HG02610 (cell line): ENCODE measurements around the gene GSK3B.

Experiments
- ATAC-seq: cut with Tn5 transposase; IDR thresholded peaks from one replicate; pipeline ENCODE4 v1.9.1; 2021; ENCODE audit warnings: mild to moderate bottlenecking, moderate library complexity; ENCODE audit not compliant: unreplicated experiment

GSK3B gene

DNA sequence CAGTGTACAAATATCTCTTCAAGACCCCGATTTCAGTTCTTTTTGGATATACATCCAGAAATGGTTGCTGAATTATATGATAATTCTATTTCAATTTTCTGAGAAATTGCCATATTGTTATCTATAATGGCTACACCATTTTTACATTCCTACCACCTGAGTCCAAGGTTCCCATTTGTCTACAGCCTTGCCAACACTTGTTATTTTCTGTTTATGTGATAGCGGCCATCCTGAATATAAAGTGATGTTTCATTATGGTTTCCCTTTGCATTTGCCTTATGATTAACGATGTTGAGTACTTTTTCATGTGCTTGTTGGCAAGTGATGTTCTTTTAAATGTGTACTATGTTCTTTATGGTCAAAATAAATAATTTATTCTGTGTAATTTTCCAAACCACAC lies 303.9 kb downstream of the GSK3B start:
- ATAC-seq, result no peak

DNA sequence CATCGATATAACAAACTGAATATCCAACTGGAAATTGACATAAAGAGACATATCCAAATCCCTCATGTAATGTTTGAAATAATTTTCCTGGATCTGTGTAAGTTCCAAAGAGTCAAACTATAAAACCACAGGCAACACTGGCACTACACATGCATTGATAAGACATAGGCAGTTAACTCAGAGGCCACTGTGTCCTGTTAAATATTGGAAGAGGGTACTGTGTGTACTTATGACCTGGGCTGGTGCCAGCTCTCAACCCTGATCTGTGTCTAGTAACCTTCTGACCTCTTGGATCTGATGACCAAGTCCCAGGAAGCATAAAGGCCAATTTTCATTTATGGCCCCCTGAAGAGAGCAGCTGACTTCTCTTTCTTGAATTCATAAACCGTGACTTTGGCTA lies 307.8 kb downstream of the GSK3B start:
- no peak for ATAC-seq

DNA sequence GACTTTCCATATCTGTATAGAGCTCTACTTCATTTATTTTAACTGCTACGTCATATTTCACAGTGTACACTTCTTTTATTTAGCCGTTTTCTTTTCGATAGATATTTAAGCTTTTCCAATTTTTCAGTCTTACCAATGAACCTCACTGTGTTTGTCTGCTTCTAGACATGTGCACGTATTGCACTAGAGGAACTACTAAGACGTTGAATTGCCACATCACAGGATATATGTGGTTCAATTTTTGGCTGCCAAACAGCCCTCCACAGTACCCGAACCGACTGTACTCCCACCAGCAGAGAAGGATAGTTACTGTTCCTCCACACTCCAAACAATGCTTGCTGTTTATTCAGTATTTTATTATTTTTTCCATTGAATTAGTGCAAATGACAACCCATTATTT lies 310.4 kb downstream of the GSK3B start:
- ATAC-seq, result no peak

DNA sequence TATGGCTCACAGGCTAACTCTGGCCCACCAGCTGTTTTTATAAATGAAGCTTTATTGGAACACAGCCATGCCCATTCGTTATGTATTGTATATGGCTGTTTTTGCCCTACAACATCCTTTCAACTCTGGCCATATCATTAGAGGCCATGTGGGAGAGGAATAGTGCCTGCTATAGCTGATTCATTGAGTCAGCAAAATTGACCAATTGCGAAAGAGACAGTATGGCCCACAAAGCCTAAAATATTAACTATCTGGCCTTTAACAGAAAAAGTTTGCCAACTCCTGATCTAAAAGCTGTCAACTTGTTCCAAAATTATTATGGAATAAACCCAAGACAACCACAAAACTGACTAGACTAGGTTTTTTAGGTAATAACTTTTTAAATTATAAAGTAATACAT lies 311.0 kb downstream of the GSK3B start:
- ATAC-seq, result no peak

DNA sequence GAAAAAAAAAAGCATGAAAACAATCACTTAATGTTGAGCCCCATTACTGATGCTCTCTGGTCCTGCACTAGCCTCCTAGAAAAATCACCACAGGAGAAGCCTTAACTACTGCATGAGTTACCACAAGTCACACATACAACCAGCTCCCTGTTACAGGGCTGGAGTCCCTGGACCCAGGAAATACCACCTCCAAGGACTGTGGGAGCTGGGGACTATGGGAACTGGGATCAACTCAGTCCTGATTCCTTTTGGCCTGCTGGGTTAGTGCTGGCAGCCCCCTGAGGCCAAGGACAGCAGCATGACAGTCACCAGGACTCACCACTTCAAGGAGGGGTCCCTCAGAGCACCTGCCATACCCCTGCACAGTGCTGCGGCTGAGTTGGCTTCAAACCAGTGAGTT lies 311.8 kb downstream of the GSK3B start:
- no peak for ATAC-seq

DNA sequence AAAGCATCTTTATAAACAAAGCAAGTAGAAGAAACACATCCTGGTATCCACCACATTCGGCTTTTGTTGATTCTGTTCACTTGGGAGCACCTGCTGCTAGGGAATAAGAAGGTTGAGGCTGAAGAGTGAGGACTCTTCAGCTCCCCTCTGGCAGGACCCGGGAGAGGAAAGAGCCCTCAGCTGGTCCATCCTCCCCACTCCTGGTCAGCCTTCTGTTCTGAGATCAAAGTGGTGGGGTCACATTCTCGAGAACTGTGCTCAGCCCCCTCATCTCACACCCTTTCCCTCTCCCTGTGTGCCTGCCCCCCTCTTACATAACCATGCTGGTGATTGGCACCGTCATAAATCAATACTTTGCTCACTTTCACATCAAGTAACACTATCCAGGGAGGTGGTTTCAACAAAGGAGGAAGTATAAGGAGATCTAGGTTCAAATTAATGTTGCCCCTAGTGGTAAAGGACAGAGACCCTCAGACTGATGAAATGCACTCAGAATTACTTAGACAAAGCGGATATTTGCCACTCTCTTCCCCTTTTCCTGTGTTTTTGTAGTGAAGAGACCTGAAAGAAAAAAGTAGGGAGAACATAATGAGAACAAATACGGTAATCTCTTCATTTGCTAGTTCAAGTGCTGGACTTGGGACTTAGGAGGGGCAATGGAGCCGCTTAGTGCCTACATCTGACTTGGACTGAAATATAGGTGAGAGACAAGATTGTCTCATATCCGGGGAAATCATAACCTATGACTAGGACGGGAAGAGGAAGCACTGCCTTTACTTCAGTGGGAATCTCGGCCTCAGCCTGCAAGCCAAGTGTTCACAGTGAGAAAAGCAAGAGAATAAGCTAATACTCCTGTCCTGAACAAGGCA lies 312.7 kb downstream of the GSK3B start, which contains the start of gene NR1I2:
NR1I2 (plus strand) TSS at position 772 of the 869 bp plus-strand sequence.
- no peak for ATAC-seq

DNA sequence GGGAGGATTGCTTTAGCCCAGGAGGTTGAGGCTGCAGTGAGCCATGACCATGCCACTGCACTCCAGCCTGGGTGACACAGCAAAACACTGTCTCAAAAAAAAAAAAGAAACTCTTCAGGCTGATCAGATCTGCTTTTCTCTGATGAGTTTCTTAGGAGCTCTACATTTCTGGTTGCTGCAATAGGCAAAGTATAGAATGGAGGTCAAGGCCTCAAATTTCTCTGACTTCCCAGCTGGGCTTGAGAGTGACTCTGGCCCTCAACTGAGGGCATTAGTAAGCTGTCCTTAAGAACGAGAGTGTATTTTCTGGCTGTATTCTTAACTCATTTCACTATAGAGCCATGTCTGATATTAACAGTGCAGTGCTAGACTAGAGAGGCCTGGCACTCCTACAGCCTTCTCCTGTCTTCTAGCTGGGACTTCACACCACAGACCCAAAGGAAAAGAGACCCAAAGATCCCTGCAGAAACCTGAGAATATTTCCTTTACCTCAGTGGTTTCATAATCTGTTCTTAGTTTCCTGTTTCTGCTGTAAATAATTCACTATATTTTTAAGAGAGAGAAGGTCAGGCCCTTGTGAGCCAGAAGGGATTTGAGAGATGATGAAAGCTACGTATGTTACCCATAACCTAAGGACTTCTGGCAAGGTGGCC lies 314.4 kb downstream of the GSK3B start:
- ATAC-seq, result peak; percentile 53

DNA sequence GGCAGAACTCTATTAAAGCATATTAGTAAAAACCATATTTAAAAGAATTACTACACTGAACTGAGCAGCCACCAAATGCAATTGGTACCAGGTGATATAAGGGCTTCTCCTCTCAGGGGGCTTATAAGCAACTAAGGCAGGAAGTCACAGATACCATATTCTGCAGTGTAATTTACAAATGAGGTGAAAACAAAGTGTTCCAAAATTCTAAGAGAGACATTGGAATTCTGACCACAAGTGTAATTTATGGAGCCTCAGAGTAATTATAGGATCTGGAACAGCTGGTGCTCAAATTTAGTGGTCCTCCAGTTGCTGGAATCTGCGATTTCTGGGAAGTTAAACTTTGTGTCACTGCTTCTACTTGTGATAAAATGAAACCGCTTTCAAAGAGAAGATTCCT lies 315.4 kb downstream of the GSK3B start:
- ATAC-seq, result no peak

DNA sequence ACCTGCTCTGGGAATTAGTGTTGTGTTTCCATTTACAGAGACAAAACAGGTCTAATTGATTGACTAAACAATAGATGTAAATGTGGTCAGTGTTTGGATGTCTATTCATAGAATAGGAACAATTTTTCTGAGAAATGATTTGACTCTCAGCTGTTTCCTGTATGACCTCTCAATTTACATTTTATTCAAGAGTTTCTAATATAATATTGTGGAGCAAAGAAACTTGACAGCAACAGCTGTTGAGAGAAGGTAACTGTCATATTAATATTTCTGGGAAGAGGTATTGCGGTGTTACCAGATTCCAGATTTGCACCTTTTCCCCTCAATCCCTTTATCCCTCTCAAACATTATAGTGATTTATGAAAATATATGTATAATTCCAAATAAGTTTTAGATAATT lies 316.1 kb downstream of the GSK3B start:
- ATAC-seq, result no peak

DNA sequence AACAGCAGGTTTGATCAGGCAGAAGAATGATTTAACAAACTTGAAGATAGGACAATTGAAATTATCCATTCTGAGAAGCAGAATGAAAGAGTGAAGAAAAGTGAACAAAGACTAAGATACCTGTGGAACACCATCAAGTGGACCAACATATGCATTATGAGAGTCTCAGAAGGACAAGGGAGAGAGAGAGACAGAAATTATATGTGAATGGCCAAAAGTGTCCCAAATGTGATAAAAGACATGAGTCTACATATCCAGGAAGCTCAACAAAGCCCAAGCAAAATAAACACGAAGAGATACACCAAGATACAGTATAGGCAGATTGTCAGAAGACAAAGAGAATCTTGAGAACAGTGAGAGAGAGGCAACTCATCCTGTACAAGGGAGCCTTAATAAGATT lies 317.9 kb downstream of the GSK3B start:
- ATAC-seq, result no peak

DNA sequence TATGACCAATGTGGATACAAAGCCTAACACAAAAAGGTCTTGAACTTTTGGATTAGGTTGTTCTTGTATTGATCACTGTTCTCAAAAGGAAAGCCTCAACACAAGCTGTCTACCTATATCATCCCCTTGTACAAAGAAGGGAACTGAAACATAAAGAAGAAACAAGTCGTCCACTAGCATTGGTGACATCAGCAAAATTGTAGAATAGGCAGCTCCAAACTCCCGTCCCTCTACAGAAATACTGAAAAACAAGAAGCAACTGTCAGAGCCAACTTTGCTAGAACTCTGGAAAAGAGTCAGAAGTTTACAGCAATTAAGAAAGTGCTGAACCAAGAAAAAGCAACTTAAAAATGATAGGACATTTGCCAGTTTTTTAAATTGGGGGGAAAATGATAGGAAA lies 319.8 kb downstream of the GSK3B start:
- no peak for ATAC-seq
